Cardiac fibroblast (primary cell): Measurements from ENCODE around the gene CAB39L.

Experiments used
- DNase-seq, 2 donors: peaks; one replicate each; pipeline versions ENCODE4 v3.0.0 to v3.0.0-alpha.2; 2010; ENCODE audit warnings: low read depth in 2 of 2
- H3K4me3 ChIP-seq, 2 donors: replicated peaks in 1 of 2; 1 replicate in 1 of 2; 2 replicates in 1 of 2; pipeline ENCODE4 v1.5.1; 2011; ENCODE audit warnings: low read depth in 2 of 2, low read length in 2 of 2, mild to moderate bottlenecking in 2 of 2, moderate library complexity in 1 of 2
- TF ChIP-seq, protein P1 (sequence below): IDR thresholded peaks from one replicate; pipeline ENCODE4 v1.5.1; 2011; ENCODE audit warnings: low read depth, mild to moderate bottlenecking, low read length, inconsistent platforms

Gene CAB39L

DNA sequence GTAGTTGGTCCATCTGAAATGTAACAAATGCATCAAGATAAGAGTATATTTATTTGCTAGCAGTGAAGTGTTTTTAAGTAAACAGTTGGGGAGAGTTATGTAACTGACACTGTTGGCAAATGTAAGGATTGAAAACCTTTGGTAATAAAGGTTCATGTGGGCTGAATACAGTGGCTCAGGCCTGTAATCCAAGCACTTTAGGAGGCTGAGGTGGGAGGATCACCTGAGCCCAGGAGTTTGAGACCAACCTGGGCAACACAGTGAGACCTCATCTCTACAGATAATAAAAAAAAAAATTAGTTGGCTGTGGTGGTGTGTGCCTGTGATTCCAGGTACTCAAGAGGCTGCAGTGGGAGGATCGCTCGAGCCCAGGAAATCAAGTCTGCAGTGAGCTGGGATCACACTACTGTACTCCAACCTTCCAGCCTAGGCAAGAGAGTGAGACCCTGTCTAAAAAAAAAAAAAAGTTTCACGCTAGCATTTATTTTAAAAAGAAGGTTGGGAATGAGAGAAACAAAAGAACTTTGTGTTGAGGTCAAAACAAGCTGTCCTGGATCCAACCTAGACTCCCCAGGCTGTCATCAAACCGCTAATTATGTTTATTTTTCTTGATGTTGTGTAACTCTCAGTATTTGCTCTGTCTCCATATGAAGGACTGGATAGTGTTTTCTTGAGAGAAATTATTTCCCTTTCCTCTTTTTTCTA lies 20.9 kb upstream of the CAB39L start:
- DNase-seq = peak in 1 of 2 donors; percentile 20
- no peak overlapping the region for H3K4me3 ChIP-seq
- TF ChIP-seq, protein P1, sequence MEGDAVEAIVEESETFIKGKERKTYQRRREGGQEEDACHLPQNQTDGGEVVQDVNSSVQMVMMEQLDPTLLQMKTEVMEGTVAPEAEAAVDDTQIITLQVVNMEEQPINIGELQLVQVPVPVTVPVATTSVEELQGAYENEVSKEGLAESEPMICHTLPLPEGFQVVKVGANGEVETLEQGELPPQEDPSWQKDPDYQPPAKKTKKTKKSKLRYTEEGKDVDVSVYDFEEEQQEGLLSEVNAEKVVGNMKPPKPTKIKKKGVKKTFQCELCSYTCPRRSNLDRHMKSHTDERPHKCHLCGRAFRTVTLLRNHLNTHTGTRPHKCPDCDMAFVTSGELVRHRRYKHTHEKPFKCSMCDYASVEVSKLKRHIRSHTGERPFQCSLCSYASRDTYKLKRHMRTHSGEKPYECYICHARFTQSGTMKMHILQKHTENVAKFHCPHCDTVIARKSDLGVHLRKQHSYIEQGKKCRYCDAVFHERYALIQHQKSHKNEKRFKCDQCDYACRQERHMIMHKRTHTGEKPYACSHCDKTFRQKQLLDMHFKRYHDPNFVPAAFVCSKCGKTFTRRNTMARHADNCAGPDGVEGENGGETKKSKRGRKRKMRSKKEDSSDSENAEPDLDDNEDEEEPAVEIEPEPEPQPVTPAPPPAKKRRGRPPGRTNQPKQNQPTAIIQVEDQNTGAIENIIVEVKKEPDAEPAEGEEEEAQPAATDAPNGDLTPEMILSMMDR = no peak

DNA sequence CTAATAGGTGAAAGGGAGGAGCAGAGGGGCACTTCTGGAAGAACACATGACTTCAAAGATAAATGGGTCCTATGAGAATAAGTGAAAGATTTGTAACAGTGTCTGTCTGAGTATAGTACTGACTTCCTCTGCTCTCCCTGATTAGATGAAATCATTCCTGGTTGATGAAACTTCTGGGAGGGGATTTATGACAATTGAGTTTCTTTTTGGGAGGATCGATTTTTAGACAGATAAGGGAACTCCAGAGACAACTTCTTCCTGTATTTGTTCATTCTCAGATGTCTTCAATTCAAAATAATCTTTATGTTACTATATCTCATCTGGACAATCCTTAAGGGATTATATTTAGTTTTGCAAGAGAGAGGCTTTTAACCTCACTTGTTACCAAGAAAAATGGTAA lies 20.2 kb upstream of the CAB39L start:
- H3K4me3 ChIP-seq = no peak overlapping the region
- no peak for DNase-seq

DNA sequence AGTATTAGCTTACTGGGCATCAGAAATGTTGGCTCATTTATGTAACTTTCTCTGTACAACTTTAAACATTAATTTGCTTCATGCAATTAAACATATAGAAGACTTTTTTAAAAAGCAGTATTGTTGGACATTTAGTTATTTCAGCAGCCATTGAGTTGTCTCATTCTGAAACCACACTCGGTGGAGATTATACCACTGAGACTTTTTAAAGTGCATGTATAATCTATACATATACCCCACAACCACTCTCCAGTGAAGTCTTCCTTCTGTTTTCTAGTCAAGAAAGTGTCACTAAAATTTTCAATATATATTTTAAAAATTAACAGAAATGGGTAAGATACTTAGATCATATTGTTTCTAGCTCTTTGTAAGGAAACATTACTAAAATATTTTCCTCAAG lies 15.7 kb upstream of the CAB39L start:
- TF ChIP-seq, protein P1 = no peak
- DNase-seq = no peak
- no peak overlapping the region for H3K4me3 ChIP-seq

More for the DNA sequence above, 20.2 kb upstream of the CAB39L start:
- TF ChIP-seq, protein P1 = no peak

DNA sequence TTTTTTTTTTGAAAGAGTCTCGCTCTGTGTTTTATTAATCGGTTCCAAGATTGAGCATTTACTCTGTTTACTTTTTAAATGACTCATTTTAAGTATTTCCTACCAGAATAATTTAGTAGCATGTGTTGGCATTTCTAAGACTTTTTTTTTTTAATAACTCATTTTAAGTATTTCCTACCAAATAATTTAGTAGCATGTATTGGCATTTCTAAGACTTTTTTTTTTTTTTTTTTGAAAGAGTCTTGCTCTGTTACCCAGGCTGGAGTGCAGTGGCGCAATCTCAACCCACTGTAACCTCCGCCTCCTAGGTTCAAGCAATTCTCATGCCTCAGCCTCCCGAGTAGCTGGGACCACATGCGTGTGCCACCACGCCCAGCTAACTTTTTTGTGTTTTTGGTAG lies 13.4 kb upstream of the CAB39L start:
- DNase-seq = peak in 1 of 2 donors; percentile 39
- TF ChIP-seq, protein P1 = no peak
- no peak overlapping the region for H3K4me3 ChIP-seq

DNA sequence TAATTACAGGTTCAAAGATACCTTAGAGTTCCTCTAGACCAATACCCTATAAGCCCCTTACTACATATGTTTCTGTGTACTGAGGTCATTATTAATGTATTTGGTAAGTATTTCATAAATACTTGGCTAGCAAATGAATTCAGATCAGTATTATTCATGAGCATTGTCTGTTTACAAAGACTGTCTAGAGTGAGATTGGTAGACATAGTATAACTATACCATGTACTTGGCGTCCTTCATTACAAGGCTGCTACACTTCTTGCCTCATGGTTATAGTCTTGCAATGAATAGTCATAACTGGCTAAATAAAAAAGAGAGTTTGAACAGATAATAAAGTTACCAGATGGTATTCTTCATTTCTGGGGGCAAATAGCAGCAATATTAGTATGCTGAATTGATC lies 12.3 kb upstream of the CAB39L start:
- peak in 1 of 2 donors; percentile 59 for DNase-seq
- H3K4me3 ChIP-seq = no peak overlapping the region
- TF ChIP-seq, protein P1 = no peak

DNA sequence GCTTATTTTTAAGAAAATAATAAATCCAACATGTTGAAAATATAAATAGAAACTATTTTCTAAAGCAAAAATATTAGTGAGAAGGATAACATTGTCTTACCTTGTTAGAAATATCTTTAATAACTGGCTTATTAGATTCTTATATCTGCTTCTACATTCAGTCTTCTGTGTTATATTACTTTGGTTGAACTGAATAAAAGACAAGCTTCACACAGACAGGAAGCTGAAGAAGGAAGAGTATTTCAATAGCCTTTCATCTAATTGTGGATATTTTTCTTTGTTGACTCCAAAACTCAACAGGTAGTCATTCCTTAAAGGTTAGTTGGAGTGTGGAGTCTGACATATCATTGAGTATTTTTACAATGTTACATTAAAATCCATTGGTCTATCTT lies 11.1 kb upstream of the CAB39L start:
- DNase-seq = no peak
- H3K4me3 ChIP-seq = no peak overlapping the region
- TF ChIP-seq, protein P1 = no peak

DNA sequence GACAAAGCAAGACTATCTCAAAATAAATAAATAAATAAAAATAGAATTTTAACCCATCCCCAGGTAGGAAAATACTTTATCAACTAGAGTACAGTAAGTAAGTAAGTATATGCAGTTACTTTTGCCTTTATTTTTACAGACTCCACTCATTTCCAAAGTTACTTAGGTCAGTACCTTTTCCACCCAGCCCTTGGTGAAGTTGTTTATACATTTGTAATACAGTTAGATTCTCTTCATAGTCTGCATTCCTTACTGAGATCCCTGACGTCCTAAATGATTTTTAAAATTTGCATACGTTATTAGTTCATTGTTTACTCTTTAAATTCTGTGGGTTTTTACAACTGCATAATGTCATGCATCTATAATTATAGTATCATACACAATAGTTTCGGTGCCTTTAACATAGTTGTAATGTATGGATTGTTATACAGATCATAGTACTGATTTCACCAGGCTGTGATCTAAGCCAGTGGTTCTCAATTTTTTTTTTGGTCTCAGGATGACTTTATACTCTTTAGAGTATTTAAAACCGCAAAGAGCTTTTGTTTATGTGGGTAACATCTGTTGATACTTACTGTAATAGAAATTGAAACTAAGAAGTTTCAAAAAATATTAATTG lies 10.6 kb upstream of the CAB39L start:
- peak; percentile 12 to 43 for DNase-seq
- TF ChIP-seq, protein P1 = no peak
- H3K4me3 ChIP-seq = no peak overlapping the region
